HEK293 (cell line): ENCODE measurements around the gene C3orf52.
A peak's percentile ranks its signal among the peaks of the same experiment; 100 is the strongest.

Experiments
- CTCF ChIA-PET: fragments of 350-600 bp; formaldehyde crosslinking; extraction: SDS; loops from one replicate; lab custom pipeline; 2021; ENCODE audit warnings: antibody characterized with exemption; lab: Yijun Ruan, JAX
- POLR2A ChIA-PET: fragments of 300-600 bp; formaldehyde crosslinking; extraction: SDS; loops from one replicate; lab custom pipeline; 2020; ENCODE audit warnings: antibody characterized with exemption, inconsistent platforms; lab: Yijun Ruan, JAX
- H3K27ac ChIP-seq: fragments of 200-500 bp; sonication (Bioruptor generic); 2 replicates; pipeline ENCODE4 v1.5.1; 2014; ENCODE audit warnings: low read depth, low read length, control low read depth, inconsistent platforms; ENCODE audit errors: extremely low read depth
- H3K36me3 ChIP-seq, 2 experiments: fragments of 200-500 bp in 1 of 2; sonication (Bioruptor generic) in 1 of 2; 1 replicate in 1 of 2; 2 replicates in 1 of 2; pipeline ENCODE4 v1.5.1; 2014 to 2017; ENCODE audit warnings: inconsistent platforms in 2 of 2, low read length in 2 of 2; ENCODE audit not compliant: control insufficient read depth in 2 of 2, insufficient read depth in 1 of 2
- H3K4me1 ChIP-seq: fragments of 200-500 bp; sonication (Bioruptor generic); 2 replicates; pipeline ENCODE4 v1.5.1; 2014; ENCODE audit warnings: mild to moderate bottlenecking, low read length, inconsistent platforms; ENCODE audit not compliant: control insufficient read depth, insufficient read depth
- H3K4me3 ChIP-seq: 2 replicates; pipeline ENCODE4 v1.5.1; 2011; ENCODE audit warnings: low read depth, mild to moderate bottlenecking, control low read depth, low read length, moderate library complexity
- H3K9me3 ChIP-seq: fragments of 200-500 bp; sonication (Bioruptor generic); 2 replicates; pipeline ENCODE4 v1.5.1; 2014; ENCODE audit warnings: low read depth, low read length, inconsistent platforms; ENCODE audit not compliant: control insufficient read depth, insufficient read depth
- BCL11A ChIP-seq: fragments of 450-650 bp; formaldehyde crosslinking; IDR thresholded peaks from 2 replicates; pipeline ENCODE4 v1.5.1; 2016; ENCODE audit warnings: low read depth, missing biosample characterization, missing genetic modification characterization
- GLI4 ChIP-seq: fragments of 450-650 bp; formaldehyde crosslinking; IDR thresholded peaks from 2 replicates; pipeline ENCODE4 v1.5.1; 2016; ENCODE audit warnings: missing biosample characterization, missing genetic modification characterization
- HOXD13 ChIP-seq: sonication (generic); formaldehyde crosslinking; IDR thresholded peaks from 2 replicates; pipeline ENCODE4 v1.8.0; 2022; ENCODE audit warnings: missing genetic modification reagents, borderline replicate concordance
- KLF10 ChIP-seq: fragments of 450-650 bp; IDR thresholded peaks from 2 replicates; pipeline ENCODE4 v1.5.1; 2018; ENCODE audit warnings: missing biosample characterization, mild to moderate bottlenecking, missing genetic modification characterization
- REPIN1 ChIP-seq: fragments of 450-650 bp; formaldehyde crosslinking; IDR thresholded peaks from 2 replicates; pipeline ENCODE4 v1.5.1; 2017; ENCODE audit warnings: missing biosample characterization, missing genetic modification characterization, low read depth
- YY2 ChIP-seq: fragments of 450-650 bp; formaldehyde crosslinking; IDR thresholded peaks from 2 replicates; pipeline ENCODE4 v1.5.1; 2016; ENCODE audit warnings: missing biosample characterization, missing genetic modification characterization
- ZBTB17 ChIP-seq: fragments of 450-650 bp; formaldehyde crosslinking; IDR thresholded peaks from 2 replicates; pipeline ENCODE4 v1.5.1; 2016; ENCODE audit warnings: missing biosample characterization, missing genetic modification characterization
- ZNF214 ChIP-seq: fragments of 450-650 bp; formaldehyde crosslinking; IDR thresholded peaks from 2 replicates; pipeline ENCODE4 v1.5.1; 2017; ENCODE audit warnings: missing biosample characterization, mild to moderate bottlenecking, missing genetic modification characterization, borderline replicate concordance
- ZNF48 ChIP-seq: fragments of 450-650 bp; formaldehyde crosslinking; IDR thresholded peaks from 2 replicates; pipeline ENCODE4 v1.5.1; 2016; ENCODE audit warnings: missing biosample characterization, missing genetic modification characterization
- ZNF561 ChIP-seq: fragments of 450-650 bp; IDR thresholded peaks from 2 replicates; pipeline ENCODE4 v1.5.1; 2018; ENCODE audit warnings: missing biosample characterization, missing genetic modification characterization, borderline replicate concordance
- ZNF571 ChIP-seq: fragments of 450-650 bp; formaldehyde crosslinking; IDR thresholded peaks from 2 replicates; pipeline ENCODE4 v1.5.0; 2017; ENCODE audit warnings: missing biosample characterization, missing genetic modification characterization
- ZNF600 ChIP-seq: fragments of 450-650 bp; formaldehyde crosslinking; IDR thresholded peaks from 2 replicates; pipeline ENCODE4 v1.5.1; 2016; ENCODE audit warnings: missing biosample characterization, missing genetic modification characterization
- ZNF626 ChIP-seq: fragments of 450-650 bp; sonication (Bioruptor Pico); formaldehyde crosslinking; IDR thresholded peaks from 2 replicates; pipeline ENCODE4 v1.5.1; 2018; ENCODE audit warnings: missing biosample characterization, missing genetic modification characterization, inconsistent platforms
- ZNF654 ChIP-seq: fragments of 450-650 bp; formaldehyde crosslinking; IDR thresholded peaks from 2 replicates; pipeline ENCODE4 v1.5.1; 2016; ENCODE audit warnings: low read depth, missing biosample characterization, missing genetic modification characterization
- ZNF660 ChIP-seq: fragments of 450-650 bp; IDR thresholded peaks from 2 replicates; pipeline ENCODE4 v1.5.1; 2018; ENCODE audit warnings: missing biosample characterization, mild to moderate bottlenecking, missing genetic modification characterization
- ZNF785 ChIP-seq: fragments of 450-650 bp; formaldehyde crosslinking; IDR thresholded peaks from 2 replicates; pipeline ENCODE4 v1.5.1; 2016; ENCODE audit warnings: missing biosample characterization, missing genetic modification characterization
- ZSCAN30 ChIP-seq: fragments of 450-650 bp; IDR thresholded peaks from 2 replicates; pipeline ENCODE4 v1.5.1; 2018; ENCODE audit warnings: missing biosample characterization, mild to moderate bottlenecking, missing genetic modification characterization, moderate library complexity
- TF ChIP-seq, protein P1 (sequence below): fragments of 450-650 bp; formaldehyde crosslinking; IDR thresholded peaks from 2 replicates; pipeline ENCODE4 v1.5.1; 2016; ENCODE audit warnings: missing biosample characterization, missing genetic modification characterization
- TF ChIP-seq, protein P2 (sequence below): fragments of 450-650 bp; formaldehyde crosslinking; IDR thresholded peaks from 2 replicates; pipeline ENCODE4 v1.5.1; 2016; ENCODE audit warnings: missing biosample characterization, missing genetic modification characterization
- TF ChIP-seq, protein P3 (sequence below): fragments of 450-650 bp; formaldehyde crosslinking; IDR thresholded peaks from 2 replicates; pipeline ENCODE4 v1.5.1; 2017; ENCODE audit warnings: missing biosample characterization, missing genetic modification characterization

Gene C3orf52

DNA sequence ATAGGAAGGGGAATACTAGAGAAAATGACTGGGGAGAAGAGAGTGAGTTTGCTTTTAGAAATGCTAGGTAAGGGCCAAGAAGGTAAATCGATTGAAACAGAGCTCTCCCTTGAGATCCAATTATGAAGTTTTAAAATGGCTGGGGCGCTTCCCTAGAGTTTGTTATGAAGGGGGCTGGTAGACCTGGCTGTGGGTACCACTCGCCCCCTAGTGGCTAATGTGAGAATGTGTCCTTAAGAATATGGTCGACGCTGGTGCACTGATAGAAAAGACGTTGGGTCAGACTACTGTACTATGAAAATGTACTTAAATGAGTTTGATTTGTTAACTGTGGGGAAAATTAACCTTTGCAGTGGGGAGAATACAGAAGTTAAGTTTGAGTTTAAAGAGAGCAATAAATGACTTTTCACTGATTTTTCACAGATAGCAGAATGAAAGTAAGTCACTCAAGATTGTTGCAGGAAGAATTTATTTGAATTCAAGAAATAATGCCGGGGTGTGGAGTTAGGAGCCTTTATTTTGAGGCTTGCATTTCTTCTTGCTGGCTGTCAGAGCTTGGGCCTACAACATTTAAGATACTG lies 42.5 kb upstream of the C3orf52 start (continued):
- TF ChIP-seq ZBTB17 (tag by site-specific recombination) (0 out of 2 replicates have a peak, but pooled peaks have one; percentile 17), ZNF654 (tag by site-specific recombination) (peak; percentile 85), ZSCAN30 (tag by site-specific recombination) (peak; percentile 7; the same call in 1 of the 2 replicates), ZNF660 (tag by site-specific recombination) (0 out of 2 replicates have a peak, but pooled peaks have one; percentile 52), ZNF785 (tag by site-specific recombination) (no peak), ZNF571 (tag by site-specific recombination) (no peak), ZNF561 (0 out of 2 replicates have a peak, but pooled peaks have one; percentile 38), YY2 (peak; percentile 11; the same call in 1 of the 2 replicates), ZNF600 (no peak)
- TF ChIP-seq, protein P1, sequence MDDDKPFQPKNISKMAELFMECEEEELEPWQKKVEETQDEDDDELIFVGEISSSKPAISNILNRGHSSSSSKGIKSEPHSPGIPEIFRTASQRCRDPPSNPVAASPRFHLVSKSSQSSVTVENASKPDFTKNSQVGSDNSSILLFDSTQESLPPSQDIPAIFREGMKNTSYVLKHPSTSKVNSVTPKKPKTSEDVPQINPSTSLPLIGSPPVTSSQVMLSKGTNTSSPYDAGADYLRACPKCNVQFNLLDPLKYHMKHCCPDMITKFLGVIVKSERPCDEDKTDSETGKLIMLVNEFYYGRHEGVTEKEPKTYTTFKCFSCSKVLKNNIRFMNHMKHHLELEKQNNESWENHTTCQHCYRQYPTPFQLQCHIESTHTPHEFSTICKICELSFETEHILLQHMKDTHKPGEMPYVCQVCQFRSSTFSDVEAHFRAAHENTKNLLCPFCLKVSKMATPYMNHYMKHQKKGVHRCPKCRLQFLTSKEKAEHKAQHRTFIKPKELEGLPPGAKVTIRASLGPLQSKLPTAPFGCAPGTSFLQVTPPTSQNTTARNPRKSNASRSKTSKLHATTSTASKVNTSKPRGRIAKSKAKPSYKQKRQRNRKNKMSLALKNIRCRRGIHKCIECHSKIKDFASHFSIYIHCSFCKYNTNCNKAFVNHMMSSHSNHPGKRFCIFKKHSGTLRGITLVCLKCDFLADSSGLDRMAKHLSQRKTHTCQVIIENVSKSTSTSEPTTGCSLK, result no peak
- TF ChIP-seq, protein P2, sequence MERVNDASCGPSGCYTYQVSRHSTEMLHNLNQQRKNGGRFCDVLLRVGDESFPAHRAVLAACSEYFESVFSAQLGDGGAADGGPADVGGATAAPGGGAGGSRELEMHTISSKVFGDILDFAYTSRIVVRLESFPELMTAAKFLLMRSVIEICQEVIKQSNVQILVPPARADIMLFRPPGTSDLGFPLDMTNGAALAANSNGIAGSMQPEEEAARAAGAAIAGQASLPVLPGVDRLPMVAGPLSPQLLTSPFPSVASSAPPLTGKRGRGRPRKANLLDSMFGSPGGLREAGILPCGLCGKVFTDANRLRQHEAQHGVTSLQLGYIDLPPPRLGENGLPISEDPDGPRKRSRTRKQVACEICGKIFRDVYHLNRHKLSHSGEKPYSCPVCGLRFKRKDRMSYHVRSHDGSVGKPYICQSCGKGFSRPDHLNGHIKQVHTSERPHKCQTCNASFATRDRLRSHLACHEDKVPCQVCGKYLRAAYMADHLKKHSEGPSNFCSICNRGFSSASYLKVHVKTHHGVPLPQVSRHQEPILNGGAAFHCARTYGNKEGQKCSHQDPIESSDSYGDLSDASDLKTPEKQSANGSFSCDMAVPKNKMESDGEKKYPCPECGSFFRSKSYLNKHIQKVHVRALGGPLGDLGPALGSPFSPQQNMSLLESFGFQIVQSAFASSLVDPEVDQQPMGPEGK (tag by site-specific recombination), result peak; percentile 37; the same call in 1 of the 2 replicates

DNA sequence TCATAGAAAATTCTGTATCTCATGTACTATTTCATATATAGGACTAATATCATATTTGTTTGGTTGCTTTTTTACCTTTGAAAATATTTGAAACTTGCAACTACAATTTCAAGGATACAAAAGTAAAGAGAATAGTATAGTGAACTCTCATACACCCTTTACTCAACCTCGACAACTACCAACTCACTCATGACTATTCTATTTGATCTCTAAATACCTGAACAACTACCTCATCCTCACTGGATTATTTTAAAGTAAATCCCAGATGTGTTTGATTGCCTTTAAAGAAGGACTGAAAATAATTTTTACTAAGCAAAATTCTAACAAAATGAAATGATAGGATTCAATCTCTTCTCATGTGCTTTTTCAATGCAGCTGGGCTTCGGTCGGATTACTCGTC lies 39.6 kb upstream of the C3orf52 start:
- H3K27ac ChIP-seq, result no peak overlapping the region
- no peaks in the 10 kb centered on the region for H3K36me3 ChIP-seq
- H3K4me3 ChIP-seq, result no peak overlapping the region
- ChIA-PET POLR2A (no interaction called here), CTCF (interaction anchor here (0.6 to 1.6 kb wide), 2 partner anchors 152 to 234 kb away, joined by 4 to 5 read pairs; no protein-coding TSS in a partner anchor)
- no peaks in the 10 kb centered on the region for H3K4me1 ChIP-seq
- TF ChIP-seq, protein P3, sequence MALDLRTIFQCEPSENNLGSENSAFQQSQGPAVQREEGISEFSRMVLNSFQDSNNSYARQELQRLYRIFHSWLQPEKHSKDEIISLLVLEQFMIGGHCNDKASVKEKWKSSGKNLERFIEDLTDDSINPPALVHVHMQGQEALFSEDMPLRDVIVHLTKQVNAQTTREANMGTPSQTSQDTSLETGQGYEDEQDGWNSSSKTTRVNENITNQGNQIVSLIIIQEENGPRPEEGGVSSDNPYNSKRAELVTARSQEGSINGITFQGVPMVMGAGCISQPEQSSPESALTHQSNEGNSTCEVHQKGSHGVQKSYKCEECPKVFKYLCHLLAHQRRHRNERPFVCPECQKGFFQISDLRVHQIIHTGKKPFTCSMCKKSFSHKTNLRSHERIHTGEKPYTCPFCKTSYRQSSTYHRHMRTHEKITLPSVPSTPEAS, result no peak
- H3K9me3 ChIP-seq, result no peaks in the 10 kb centered on the region

DNA sequence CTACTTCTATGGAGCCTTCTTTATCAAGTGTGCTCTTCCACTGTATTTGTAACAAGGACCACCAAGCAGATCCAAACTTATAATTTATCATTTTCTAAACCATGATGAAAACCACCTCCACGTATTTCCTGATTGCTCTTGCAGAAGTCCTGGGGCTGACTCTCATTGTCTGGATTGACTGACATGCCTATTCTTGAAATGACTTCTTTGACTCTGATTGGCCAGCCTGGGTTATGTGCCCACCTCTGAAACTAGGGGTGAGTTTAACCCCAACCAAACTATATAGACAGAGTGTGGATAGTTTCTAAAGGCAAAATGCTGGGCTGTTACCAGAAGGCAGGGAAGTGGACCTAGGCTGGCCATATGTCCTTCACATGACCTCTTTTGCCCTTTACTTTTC lies 38.9 kb upstream of the C3orf52 start:
- H3K36me3 ChIP-seq, result no peaks in the 10 kb centered on the region
- no peaks in the 10 kb centered on the region for H3K4me1 ChIP-seq
- no peak overlapping the region for H3K27ac ChIP-seq
- no peaks in the 10 kb centered on the region for H3K9me3 ChIP-seq
- ChIA-PET POLR2A (no interaction called here), CTCF (interaction anchor here (0.6 to 1.6 kb wide), 2 partner anchors 153 to 234 kb away, joined by 4 to 5 read pairs; no protein-coding TSS in a partner anchor)
- H3K4me3 ChIP-seq, result no peak overlapping the region
- TF ChIP-seq ZNF48 (tag by site-specific recombination) (no peak), ZNF214 (tag by site-specific recombination) (no peak), ZNF654 (tag by site-specific recombination) (no peak), ZNF600 (no peak), KLF10 (tag by site-specific recombination) (no peak), GLI4 (no peak), BCL11A (tag by site-specific recombination) (no peak), ZNF626 (tag by site-specific recombination) (no peak), HOXD13 (CRISPR knock-in tag) (no peak), REPIN1 (tag by site-specific recombination) (no peak)
- TF ChIP-seq, protein P2 (tag by site-specific recombination), result no peak
